AG04449 (cell line): ENCODE measurements around the gene FURIN.
"Not testable (repeated sequence)": the region's sequence is repeated elsewhere in the genome, so short reads cannot be mapped to it uniquely, and the experiment has no call there.

Experiments
- CTCF ChIA-PET: fragments of 350-600 bp; formaldehyde crosslinking; extraction: SDS; loops from one replicate; lab custom pipeline; 2021; ENCODE audit warnings: antibody characterized with exemption; lab: Yijun Ruan, JAX
- POLR2A ChIA-PET: fragments of 400-600, 350-600 bp; formaldehyde crosslinking; extraction: SDS; loops from one replicate; lab custom pipeline; 2020; ENCODE audit warnings: antibody characterized with exemption, inconsistent platforms; lab: Yijun Ruan, JAX
- DNase-seq: peaks from one replicate; pipeline ENCODE4 v3.0.0-alpha.2; 2010; ENCODE audit warnings: low read depth, low spot score
- H3K4me3 ChIP-seq: 2 replicates; pipeline ENCODE4 v1.5.1; 2011; ENCODE audit warnings: low read depth, mild to moderate bottlenecking, control low read depth, low read length
- TF ChIP-seq, protein P1 (sequence below): IDR thresholded peaks from one replicate; pipeline ENCODE4 v1.5.1; 2011; ENCODE audit warnings: mild to moderate bottlenecking, moderate library complexity, low read length, control low read depth, inconsistent platforms; ENCODE audit not compliant: insufficient read depth; ENCODE audit errors: missing control alignments

FURIN gene

DNA sequence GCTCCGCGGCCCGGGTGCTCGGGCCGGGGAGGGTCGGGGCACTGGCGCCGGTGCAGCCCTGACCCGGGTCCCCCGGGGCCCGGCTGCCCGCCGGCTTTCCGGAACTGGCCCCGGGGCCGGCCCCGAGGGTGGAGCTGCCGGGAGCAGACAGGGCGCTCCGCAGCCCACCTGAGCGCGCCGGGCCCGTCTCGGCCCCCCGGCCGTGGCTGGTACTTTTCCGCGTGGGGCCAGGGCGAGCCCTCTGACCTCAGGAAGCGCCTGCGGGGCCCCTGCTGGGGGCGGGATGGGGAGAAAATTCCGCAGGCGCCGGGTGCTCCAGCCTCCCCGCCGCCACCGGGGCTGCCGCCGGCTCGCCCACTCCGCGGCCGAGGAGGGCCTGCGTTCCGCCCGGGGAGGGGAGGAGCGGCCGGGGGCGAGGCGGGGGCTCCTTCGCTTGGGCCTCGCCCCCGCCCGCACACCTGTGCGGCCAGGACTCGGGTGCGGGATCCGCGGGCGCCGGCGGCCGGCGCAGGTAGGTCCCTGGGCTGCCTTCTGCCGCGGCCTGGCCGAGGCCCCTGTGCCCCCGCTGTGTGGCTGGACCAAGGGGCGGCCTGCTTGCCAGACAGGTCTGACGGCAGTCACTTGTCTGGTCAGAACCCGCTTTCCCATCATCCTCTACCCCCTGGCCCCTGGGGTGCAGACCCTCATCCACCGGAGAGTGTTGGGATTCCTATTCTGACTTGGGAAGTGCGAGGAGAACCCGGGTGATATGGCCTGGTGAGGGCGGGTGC is 3.5 kb downstream of the FURIN start:
- H3K4me3 ChIP-seq: peak overlapping the region; percentile 72
- no peak for DNase-seq
- CTCF ChIA-PET: interaction anchor here (2.1 to 4.3 kb wide), 2 partner anchors 13 to 61 kb away, joined by 11 to 32 read pairs; partner anchors contain the start of genes FES and HDDC3
- POLR2A ChIA-PET: no interaction called here
- TF ChIP-seq, protein P1, sequence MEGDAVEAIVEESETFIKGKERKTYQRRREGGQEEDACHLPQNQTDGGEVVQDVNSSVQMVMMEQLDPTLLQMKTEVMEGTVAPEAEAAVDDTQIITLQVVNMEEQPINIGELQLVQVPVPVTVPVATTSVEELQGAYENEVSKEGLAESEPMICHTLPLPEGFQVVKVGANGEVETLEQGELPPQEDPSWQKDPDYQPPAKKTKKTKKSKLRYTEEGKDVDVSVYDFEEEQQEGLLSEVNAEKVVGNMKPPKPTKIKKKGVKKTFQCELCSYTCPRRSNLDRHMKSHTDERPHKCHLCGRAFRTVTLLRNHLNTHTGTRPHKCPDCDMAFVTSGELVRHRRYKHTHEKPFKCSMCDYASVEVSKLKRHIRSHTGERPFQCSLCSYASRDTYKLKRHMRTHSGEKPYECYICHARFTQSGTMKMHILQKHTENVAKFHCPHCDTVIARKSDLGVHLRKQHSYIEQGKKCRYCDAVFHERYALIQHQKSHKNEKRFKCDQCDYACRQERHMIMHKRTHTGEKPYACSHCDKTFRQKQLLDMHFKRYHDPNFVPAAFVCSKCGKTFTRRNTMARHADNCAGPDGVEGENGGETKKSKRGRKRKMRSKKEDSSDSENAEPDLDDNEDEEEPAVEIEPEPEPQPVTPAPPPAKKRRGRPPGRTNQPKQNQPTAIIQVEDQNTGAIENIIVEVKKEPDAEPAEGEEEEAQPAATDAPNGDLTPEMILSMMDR: no peak

DNA sequence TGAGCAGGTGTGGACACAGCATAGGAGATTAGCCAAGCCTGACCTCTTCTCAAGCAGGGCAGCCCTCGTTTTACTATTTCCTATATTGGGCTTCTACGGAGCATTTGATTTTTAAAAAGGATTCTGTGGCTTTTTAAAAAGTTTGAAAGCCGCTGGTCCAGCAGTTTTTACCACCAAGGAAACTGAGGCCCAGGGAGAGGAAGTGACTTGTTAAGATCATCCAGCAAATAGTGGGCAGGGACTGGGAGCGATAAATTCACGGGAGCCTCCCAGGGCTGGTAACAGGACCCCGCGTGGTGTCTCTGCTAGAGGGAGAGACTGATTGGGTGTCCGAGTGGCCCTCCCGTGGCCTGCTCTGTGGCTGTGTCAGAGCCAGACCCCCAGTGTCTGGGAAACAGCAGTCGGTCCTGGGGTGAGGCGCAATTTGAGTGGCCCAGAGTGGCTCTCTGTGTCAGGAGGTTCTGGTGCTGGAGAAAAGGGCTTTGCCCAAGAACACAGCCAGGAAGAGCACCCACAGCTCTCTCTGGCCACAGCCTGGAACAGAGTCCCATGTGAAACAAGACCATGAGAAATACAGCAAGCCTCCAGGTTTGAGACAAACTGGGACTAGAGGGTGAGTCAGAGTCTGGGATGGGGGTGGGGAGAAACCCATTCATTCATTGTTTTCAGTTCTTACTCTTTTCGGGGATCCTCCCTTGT is 4.2 kb downstream of the FURIN start:
- H3K4me3 ChIP-seq: peak overlapping the region; percentile 72
- ChIA-PET POLR2A (interaction anchor here (1.0 kb wide), 1 partner anchor 72 kb away, joined by 3 read pairs; no protein-coding TSS in a partner anchor), CTCF (interaction anchor here (1.5 to 2.2 kb wide), 2 partner anchors 13 to 553 kb away, joined by 3 to 38 read pairs; partner anchors contain the start of gene FES)
- peak; percentile 31 for DNase-seq
- TF ChIP-seq, protein P1: no peak

DNA sequence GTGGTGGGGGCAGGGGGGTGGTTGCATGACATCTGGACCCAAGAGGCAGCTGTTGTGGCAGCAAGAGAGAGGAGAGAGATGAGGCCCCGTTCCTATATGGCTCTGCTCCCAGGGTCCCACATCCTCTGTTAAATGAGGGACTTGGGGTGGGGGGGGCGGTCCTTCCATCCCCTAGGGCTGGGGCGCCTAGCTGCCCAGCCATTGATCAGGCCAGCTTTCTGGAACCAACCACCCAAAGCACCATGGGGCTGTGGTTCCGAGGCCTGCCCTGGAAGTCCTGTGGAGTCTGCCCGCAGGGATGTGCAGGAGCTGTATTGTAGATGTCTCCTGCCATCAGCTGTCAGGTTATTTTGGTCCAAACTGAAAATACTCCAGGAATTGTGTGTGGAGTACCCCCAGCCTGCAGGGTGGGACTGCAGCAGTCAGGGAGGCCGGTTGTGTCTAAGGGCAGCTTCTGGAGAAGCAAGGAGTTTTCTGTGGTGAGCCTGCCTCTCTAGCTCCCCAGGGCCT is 5.2 kb downstream of the FURIN start:
- TF ChIP-seq, protein P1: no peak
- CTCF ChIA-PET: interaction anchor here (1.3 to 2.2 kb wide), 3 partner anchors 12 to 553 kb away, joined by 3 to 38 read pairs (median 4); partner anchors contain the start of gene FES
- no peak for DNase-seq
- POLR2A ChIA-PET: interaction anchor here (0.6 kb wide), 1 partner anchor 29 kb away, joined by 3 read pairs; no protein-coding TSS in a partner anchor
- peak overlapping the region; percentile 72 for H3K4me3 ChIP-seq

DNA sequence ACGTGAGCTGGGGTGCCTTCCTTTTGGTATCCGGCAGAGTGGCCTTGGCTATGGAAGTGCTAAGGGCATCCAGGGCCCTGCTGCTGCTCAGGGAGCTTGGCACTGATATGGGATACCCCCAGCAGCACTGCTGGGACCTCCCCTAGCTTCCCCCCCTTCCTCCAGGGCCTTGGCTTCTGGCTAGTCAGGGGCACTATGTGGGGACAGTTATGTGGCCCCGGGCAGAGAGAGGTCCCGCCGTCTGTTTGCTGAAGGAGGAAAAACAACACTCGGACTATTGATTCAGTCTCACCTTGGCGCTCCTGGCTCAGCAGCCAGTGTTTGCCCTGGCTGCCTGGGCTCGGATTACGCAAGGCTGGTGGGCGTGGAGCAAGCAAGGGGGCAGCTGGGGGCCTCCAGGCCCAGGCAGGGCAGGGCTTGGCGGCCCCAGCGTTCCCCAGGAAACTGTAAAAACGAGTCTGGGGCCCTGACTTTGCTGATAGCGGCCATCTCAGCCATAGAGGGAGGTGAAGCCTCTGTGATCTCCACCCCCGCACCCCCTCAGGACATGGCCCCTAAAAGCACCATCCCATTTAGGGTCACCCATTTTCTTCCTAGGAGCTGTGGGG is 5.7 kb downstream of the FURIN start:
- no peak for DNase-seq
- TF ChIP-seq, protein P1: no peak
- CTCF ChIA-PET: interaction anchor here (1.1 to 2.2 kb wide), 4 partner anchors 11 to 554 kb away, joined by 3 to 38 read pairs (median 4); partner anchors contain the start of gene FES
- POLR2A ChIA-PET: interaction anchor here (0.6 kb wide), 1 partner anchor 30 kb away, joined by 3 read pairs; no protein-coding TSS in a partner anchor
- no peak overlapping the region for H3K4me3 ChIP-seq

DNA sequence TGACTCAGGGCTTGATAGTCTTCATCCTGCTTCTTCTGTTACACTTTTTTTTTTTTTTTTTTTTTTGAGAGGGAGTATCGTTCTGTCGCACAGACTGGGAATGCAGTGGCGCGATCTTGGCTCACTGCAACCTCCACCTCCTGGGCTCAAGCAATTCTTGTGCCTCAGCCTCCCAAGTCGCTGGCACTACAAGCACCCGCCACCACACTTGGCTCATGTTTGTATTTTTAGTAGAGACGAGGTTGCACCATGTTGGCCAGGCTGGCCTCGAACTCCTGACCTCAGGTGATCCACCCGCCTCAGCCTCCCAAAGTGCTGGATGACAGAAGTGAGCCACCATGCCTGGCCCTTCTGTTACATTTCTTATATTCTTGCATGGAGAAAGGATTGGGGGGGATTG is 6.6 kb downstream of the FURIN start:
- H3K4me3 ChIP-seq, POLR2A ChIA-PET, DNase-seq: not testable (repeated sequence)
- CTCF ChIA-PET: interaction anchor here (1.1 to 2.2 kb wide), 2 partner anchors 10 to 28 kb away, joined by 4 to 38 read pairs; partner anchors contain the start of gene FES

DNA sequence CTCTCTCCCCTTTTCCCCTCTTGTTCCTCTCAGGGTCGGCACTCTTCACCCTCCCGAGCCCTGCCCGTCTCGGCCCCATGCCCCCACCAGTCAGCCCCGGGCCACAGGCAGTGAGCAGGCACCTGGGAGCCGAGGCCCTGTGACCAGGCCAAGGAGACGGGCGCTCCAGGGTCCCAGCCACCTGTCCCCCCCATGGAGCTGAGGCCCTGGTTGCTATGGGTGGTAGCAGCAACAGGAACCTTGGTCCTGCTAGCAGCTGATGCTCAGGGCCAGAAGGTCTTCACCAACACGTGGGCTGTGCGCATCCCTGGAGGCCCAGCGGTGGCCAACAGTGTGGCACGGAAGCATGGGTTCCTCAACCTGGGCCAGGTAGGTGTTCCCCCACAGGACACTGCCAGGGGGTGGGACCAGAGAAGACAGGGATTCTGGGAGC is 7.2 kb downstream of the FURIN start:
- POLR2A ChIA-PET: no interaction called here

More for the DNA sequence above, 7.2 kb downstream of the FURIN start:
- no peak for DNase-seq
- CTCF ChIA-PET: interaction anchor here (1.0 to 1.6 kb wide), 2 partner anchors 10 to 20 kb away, joined by 4 to 13 read pairs; no protein-coding TSS in a partner anchor
- H3K4me3 ChIP-seq: no peak overlapping the region
- TF ChIP-seq, protein P1: no peak
